KMS-11 (cell line): Measurements from ENCODE around the gene SMYD5.
"Not testable (repeated sequence)": the region's sequence is repeated elsewhere in the genome, so short reads cannot be mapped to it uniquely, and the experiment has no call there.

Source experiments
- H2AFZ ChIP-seq: fragments of 200-600 bp; sonication (generic); 2 replicates; pipeline ENCODE4 v1.6.1; 2016; ENCODE audit warnings: antibody characterized with exemption, mixed run types, low read depth
- H3K27ac ChIP-seq: fragments of 200-600 bp; sonication (generic); 2 replicates; pipeline ENCODE4 v1.6.1; 2016; ENCODE audit warnings: mild to moderate bottlenecking, mixed run types
- H3K27me3 ChIP-seq: fragments of 200-600 bp; sonication (generic); 2 replicates; pipeline ENCODE4 v1.6.1; 2017; ENCODE audit warnings: mild to moderate bottlenecking, low read depth, mixed run types, moderate library complexity; ENCODE audit not compliant: insufficient read depth
- H3K36me3 ChIP-seq: fragments of 200-600 bp; sonication (generic); 2 replicates; pipeline ENCODE4 v1.6.1; 2017; ENCODE audit warnings: mild to moderate bottlenecking, mixed run types; ENCODE audit not compliant: insufficient read depth
- H3K4me1 ChIP-seq: fragments of 200-600 bp; sonication (generic); 2 replicates; pipeline ENCODE4 v1.6.1; 2016; ENCODE audit warnings: mild to moderate bottlenecking, low read depth, mixed run types; ENCODE audit not compliant: poor library complexity, severe bottlenecking
- H3K4me2 ChIP-seq: fragments of 200-600 bp; sonication (generic); 2 replicates; pipeline ENCODE4 v1.7.0; 2016; ENCODE audit warnings: mild to moderate bottlenecking, mixed run types
- H3K4me3 ChIP-seq: fragments of 200-600 bp; sonication (generic); IDR thresholded peaks from 2 replicates; pipeline ENCODE4 v1.6.1; 2017; ENCODE audit warnings: low read depth, low read length, mixed read lengths; ENCODE audit not compliant: insufficient read depth
- H3K79me2 ChIP-seq: fragments of 200-600 bp; sonication (generic); 2 replicates; pipeline ENCODE4 v1.6.1; 2016; ENCODE audit warnings: low read depth, mixed run types; ENCODE audit not compliant: insufficient read depth
- H3K9ac ChIP-seq: fragments of 200-600 bp; sonication (generic); 2 replicates; pipeline ENCODE4 v1.6.1; 2016; ENCODE audit warnings: mild to moderate bottlenecking, mixed run types
- H4K20me1 ChIP-seq: fragments of 200-600 bp; sonication (generic); 2 replicates; pipeline ENCODE4 v1.6.1; 2016; ENCODE audit warnings: mild to moderate bottlenecking, mixed run types; ENCODE audit not compliant: insufficient read depth
- TF ChIP-seq, protein P1 (sequence below): fragments of 200-600 bp; sonication (generic); conservative IDR thresholded peaks from 2 replicates; pipeline ENCODE4 v1.6.1; 2017; ENCODE audit warnings: low read depth, mild to moderate bottlenecking, antibody characterized with exemption, low read length, moderate library complexity, mixed read lengths

Gene SMYD5

GRCh38 chr2:73187549-73187948 is 26.5 kb upstream of the SMYD5 start:
- Histone ChIP-seq H3K9ac (no peak overlapping the region), H3K27ac (no peak overlapping the region), H3K4me2 (no peak overlapping the region), H2AFZ (no peak overlapping the region), H3K4me1 (no peaks in the 10 kb centered on the region), H3K27me3 (no peaks in the 10 kb centered on the region), H3K4me3 (no peak overlapping the region), H4K20me1 (no peaks in the 10 kb centered on the region), H3K36me3 (no peaks in the 10 kb centered on the region), H3K79me2 (no peaks in the 10 kb centered on the region)
- TF ChIP-seq, protein P1, sequence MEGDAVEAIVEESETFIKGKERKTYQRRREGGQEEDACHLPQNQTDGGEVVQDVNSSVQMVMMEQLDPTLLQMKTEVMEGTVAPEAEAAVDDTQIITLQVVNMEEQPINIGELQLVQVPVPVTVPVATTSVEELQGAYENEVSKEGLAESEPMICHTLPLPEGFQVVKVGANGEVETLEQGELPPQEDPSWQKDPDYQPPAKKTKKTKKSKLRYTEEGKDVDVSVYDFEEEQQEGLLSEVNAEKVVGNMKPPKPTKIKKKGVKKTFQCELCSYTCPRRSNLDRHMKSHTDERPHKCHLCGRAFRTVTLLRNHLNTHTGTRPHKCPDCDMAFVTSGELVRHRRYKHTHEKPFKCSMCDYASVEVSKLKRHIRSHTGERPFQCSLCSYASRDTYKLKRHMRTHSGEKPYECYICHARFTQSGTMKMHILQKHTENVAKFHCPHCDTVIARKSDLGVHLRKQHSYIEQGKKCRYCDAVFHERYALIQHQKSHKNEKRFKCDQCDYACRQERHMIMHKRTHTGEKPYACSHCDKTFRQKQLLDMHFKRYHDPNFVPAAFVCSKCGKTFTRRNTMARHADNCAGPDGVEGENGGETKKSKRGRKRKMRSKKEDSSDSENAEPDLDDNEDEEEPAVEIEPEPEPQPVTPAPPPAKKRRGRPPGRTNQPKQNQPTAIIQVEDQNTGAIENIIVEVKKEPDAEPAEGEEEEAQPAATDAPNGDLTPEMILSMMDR = no peak

DNA sequence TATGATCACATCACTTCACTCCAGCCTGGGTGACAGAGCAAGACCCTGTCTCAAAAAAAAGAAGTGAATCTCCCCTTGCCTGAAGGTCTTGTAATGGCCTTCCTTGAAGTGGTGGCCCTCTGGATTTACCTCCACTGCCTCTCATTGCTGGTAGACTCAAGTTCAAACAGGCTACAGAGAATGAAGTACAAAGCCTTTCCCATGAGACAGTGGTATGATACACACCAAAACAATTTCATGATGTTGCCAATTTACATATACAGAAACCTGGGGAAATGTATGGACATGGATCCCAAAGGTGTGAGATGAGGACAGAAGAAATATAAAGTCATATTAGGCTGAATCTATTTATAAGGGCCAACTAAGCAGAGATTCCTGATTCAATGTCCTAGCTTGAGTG is 16.5 kb upstream of the SMYD5 start:
- H3K27me3 ChIP-seq = no peaks in the 10 kb centered on the region
- no peak overlapping the region for H3K27ac ChIP-seq
- H3K4me2 ChIP-seq = no peak overlapping the region
- no peaks in the 10 kb centered on the region for H4K20me1 ChIP-seq
- no peaks in the 10 kb centered on the region for H3K79me2 ChIP-seq
- H3K9ac ChIP-seq = no peak overlapping the region
- no peak overlapping the region for H3K4me3 ChIP-seq
- TF ChIP-seq, protein P1 = no peak
- no peak overlapping the region for H2AFZ ChIP-seq
- no peaks in the 10 kb centered on the region for H3K4me1 ChIP-seq
- no peaks in the 10 kb centered on the region for H3K36me3 ChIP-seq

- not testable (repeated sequence) for H3K79me2 ChIP-seq, H2AFZ ChIP-seq, H3K9ac ChIP-seq, H3K36me3 ChIP-seq, H4K20me1 ChIP-seq, H3K4me3 ChIP-seq, H3K4me1 ChIP-seq, H3K27ac ChIP-seq, H3K4me2 ChIP-seq, H3K27me3 ChIP-seq
Measured at GRCh38 chr2:73200281-73200680, 13.8 kb upstream of the SMYD5 start.

GRCh38 chr2:73202156-73203054 is 11.6 kb upstream of the SMYD5 start, which contains the start of gene NOTO:
NOTO (plus strand) TSS chr2:73202574; CDS start chr2:73202667, 93 bp downstream.
- Histone ChIP-seq H4K20me1 (no peaks in the 10 kb centered on the region), H3K4me3 (no peak within 1 kb of the TSS), H3K9ac (no peak within 1 kb of the TSS), H3K4me2 (no peak within 1 kb of the TSS), H3K36me3 (no peaks in the 10 kb centered on the region), H3K79me2 (no peaks in the 10 kb centered on the region), H3K27me3 (no peaks in the 10 kb centered on the region; the same call in 1 of the 2 replicates), H3K4me1 (no peaks in the 10 kb centered on the region), H3K27ac (no peak within 1 kb of the TSS), H2AFZ (no peak within 1 kb of the TSS)
- TF ChIP-seq, protein P1 = no peak

- TF ChIP-seq, protein P1 = no peak
- Histone ChIP-seq H3K9ac (no peak overlapping the region), H3K79me2 (no peaks in the 10 kb centered on the region), H3K4me3 (no peak overlapping the region), H3K27me3 (no peaks in the 10 kb centered on the region; the same call in 1 of the 2 replicates), H4K20me1 (no peaks in the 10 kb centered on the region), H3K36me3 (no peaks in the 10 kb centered on the region), H3K4me2 (no peak overlapping the region), H3K27ac (no peak overlapping the region), H3K4me1 (no peaks in the 10 kb centered on the region), H2AFZ (no peak overlapping the region)
Measured at GRCh38 chr2:73203055-73203681, 10.9 kb upstream of the SMYD5 start.
